GM19397 (cell line): Measurements from ENCODE around the gene CABP5.
"Not testable (repeated sequence)": the region's sequence is repeated elsewhere in the genome, so short reads cannot be mapped to it uniquely, and the experiment has no call there.

Experiments
- ATAC-seq: cut with Tn5 transposase; IDR thresholded peaks from one replicate; pipeline ENCODE4 v1.9.1; 2021; ENCODE audit warnings: mild to moderate bottlenecking, moderate library complexity; ENCODE audit not compliant: unreplicated experiment

The CABP5 gene

DNA sequence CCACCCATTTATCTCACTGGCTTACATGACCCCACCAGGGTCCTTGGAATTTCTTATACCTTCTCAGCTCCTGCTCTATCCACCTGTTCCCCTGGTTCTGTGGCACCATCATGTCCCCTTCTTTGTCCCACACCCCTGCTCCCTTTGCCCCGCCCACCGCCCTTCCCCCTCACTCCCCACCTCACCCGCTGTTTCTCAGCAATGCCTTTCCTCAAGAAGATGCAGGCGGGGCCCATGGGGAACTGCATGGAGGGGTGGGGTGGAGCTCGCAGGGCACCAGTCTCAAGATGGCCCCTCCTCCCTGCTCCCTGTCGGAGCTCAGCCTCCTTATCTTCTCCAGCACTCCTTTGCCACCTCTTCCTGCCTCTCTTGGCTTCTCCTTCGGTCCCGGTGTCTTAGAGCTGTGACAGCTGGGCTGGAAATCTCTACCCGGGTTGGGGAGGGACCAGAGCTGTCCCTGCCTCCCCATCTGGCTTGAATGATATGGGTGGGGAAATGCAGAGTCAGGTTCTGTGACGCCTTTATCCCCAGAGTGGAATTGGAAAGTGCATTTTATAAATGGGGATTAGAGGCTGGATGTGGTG is at the start of gene CABP5:
Gene CABP5, minus strand, starts transcription at position 405 of the 584 bp plus-strand sequence. Its CDS starts 157 bp downstream, at position 248.
- ATAC-seq: no peak

DNA sequence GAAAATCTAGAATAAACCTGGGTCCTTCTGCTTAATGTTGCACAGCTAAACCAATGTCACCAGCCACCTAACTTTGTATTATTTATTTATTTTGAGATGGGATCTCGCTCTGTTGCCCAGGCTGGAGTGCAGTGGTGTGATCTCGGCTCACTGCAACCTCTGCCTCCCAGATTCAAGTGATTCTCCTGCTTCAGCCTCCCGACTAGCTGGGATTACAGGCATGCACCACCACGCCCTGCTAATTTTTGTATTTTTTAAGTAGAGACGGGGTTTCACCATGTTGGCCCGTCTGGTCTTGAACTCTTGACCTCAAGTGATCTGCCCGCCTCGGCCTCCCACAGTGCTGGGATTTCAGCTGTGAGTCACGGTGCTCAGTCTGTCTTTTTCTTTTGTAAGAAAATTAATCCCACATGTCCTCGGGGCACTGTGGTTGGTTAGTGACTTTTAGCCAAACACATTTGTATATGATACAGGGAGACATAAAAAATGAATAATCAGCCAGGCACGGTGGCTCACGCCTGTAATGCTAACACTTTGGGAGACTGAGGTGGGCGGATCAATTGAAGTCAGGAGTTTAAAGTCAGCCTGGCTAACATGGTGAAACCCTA is 47.3 kb upstream of the CABP5 start:
- ATAC-seq: not testable (repeated sequence)

DNA sequence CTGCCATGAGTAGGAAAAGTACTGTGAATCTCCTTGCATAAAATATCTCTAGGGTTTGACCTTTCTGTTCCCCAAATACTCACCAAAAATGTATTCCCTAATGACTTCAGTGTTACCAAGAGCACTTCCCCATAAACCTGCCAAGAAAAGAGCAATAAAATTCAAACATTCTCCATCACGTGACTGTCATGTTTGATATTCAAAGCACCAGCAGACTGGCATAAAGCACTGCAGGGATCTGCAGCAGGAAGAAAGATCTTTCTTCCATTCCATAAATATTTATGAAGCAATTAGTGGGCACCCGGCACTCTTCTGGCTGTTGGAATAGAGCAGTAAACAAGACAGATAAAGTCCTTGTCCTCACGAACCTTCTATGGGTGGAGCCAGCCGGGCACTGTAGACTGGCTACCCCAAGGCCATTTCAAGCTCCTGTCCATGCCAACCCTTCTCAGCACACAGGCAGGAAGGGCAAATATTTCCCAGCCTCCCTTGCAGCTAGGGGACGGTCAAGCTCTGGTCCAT is 46.5 kb upstream of the CABP5 start:
- ATAC-seq: no peak

DNA sequence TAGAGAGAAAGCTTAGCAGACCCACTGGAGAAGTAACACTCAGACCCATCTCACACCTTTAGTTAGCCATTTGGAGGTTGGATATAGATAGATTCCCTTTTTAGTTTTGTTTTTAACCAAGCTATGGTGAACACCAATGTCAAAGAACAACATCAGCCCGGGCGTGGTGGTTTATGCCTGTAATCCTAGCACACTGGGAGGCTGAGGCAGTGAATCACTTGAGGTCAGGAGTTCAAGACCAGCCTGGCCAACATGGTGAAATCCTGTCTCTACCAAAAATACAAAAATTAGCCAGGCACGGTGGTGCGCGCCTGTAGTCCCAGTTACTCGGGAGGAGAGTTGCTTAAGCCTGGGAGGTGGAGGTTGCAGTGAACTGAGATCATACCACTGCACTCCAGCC is 45.1 kb upstream of the CABP5 start:
- ATAC-seq: not testable (repeated sequence)

DNA sequence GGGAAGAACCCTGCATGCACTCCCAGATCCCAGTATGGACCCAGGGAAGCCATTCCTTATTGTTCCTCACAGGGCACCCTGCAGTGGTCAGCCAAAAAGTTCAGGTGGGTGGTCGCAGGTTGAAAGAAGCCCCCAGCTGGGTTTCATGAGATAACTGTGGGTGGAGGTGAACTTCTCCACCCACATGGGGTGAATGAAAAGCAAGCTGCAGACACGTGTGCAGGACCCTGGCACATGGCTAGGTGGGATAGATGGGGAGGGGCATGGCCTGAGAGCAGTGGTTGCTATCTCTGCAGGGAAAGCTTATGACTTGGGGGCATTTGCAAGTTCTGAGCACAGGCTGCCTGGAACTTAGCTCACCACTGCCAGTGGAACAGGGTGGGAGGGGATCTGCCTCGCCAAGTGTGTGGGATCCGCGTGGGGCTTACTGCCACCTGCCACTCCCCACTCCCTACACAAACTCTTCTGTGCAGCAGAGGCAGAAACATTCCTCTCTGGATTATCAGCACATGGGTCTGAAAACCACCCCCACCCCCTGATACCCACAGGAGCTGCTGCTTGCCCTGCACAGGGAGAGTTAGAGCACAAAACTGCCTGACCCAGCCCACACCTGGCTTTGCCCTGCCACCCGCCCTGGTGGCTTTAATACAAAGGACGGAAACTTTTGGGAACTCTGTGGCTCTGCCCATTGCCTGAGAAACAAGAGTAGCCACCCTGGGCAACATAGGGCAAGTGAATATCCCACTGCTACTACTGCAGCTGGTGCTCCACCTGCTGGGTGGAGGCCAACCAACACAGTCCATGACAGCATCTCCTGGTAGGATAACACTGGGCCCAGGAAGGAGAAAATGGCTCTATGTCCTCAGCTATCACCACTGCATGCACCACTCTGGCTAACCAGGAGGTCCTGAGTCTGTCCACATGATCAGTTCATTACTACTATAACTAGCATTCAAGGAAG is 42.3 kb upstream of the CABP5 start:
- no peak for ATAC-seq

DNA sequence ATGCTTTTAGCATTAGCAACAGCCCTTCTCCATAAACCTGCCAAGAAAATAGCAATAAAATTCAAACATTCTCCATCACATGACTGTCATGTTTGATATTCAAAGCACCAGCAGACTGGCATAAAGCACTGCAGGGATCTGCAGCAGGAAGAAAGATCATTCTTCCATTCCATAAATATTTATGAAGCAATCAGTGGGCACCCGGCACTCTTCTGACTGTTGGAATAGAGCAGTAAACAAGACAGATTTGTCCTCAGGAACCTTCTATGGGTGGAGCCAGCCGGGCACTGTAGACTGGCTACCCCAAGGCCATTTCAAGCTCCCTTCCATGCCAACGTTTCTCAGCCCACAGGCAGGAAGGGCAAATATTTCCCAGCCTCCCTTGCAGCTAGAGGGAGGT is 41.2 kb upstream of the CABP5 start:
- ATAC-seq: no peak

DNA sequence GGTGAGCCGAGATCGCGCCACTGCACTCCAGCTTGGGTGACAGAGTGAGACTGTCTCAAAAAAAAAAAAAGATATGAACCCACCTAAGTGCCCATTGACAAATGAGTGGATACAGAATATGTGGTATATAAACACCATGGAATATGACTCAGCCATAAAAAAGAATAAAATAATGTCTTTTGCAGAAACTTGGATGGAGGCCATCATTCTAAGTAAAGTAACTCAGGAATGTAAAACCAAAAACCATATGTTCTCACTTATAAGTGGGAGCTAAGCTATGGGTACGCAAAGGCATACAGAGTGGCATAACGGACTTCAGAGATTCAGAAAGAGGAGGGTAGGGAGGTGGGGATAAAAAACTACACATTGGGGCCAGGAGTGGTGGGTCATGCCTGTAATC is 37.2 kb upstream of the CABP5 start:
- no peak for ATAC-seq

DNA sequence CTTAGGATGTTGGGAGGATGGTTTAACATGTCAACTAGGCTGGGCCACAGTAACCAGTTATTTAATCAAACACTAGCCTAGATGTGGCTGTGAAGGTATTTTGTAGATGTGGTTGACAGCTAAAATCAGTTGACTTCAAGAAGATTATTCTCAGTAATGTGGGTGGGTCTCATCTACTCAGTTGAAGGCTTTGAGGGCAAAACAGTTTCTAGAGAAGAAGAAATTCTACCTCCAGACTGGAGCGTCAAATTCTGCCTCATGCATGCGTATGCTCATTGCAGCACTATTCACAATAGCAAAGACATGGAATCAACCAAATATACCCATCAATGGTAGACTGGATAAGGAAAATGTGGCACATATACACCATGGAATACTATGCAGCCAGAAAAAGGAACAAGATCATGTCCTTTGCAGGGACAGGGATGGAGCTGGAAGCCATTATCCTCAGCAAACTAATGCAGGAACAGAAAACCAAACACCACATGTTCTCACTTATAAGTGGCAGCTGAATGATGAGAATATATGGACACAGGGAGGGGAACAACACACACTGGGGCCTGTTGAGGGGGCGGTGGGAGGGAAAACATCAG is 26.4 kb upstream of the CABP5 start:
- ATAC-seq: not testable (repeated sequence)

DNA sequence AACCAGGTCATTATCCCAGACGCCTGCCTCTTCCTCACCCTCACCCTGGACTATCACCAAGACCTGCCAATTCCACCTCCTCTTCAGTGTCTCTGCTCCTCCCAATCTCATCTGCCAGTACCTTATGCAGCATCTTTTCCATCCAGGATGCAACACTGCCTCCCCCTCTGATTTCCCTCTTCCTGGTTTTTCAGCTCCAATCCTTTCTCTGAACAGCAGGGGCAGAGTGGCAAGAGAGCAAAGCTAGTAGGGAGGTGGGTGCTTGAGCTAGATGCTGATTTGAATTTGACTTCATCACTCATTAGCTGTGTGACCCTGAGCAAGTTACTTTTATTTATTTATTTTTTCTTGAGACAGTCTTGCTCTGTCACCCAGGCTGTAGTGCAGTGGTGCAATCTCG is 25.6 kb upstream of the CABP5 start:
- ATAC-seq: no peak

DNA sequence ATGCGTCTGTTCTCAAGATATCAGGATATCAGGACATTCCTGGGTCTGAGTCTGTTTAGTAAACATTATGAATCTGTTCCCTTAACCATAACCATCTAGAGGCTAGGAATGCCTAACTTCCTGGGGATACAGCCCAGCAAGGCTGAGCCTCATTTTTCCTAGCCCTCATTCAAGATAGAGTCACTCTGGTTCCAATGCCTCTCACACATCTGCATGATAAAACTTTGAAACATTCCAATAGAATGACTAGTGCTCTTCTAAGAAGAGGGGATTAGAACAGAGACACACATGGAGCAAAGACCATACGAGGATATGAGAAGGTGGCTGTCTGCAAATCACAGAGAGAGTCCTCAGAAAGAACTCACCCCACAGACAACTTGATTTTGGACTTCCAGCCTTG is 20.6 kb upstream of the CABP5 start:
- ATAC-seq: no peak

DNA sequence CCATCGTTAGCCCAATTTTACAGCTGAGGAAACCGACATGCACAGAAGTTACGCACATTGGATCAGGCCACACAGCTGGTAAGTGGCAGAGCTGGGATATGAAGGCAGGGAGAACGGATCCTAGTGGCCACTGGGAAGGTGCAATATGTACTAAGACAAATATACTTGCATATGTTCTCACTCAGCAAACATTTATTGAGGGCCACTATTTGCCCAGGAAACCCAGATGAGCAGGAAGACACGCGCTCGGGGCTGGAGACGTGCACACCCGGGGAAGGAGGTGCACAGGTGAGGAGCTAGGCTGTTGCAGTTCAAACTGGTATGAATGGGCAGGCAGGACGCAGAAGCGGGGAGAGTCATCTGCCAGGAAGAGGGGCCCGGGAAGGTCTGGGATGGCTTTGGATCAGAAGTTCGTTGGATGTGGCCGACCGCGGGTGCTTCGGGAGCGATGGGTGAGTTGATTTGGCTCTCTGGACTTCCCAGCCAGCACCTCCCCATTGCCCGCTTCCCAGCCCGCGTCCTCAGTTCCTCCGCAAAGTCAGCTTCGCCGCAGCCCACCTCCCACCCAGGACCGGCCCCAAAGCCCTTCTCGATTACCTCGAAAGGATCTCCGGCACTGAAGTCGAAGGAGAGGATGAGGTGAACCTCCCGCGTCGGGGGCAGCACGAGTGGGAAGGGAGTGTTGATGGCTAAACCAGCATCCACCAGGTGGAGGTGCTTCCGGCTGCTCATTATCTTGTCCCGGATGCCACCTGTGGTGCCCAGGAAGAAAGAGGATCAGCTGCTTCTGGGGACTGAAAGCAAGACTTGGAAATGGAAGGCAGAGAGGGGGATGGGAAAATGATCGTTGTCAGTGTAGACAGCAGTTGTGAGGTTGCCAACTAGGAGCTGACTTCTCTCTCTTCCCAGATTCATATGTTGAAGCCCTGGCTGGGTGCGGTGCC is 17.8 kb upstream of the CABP5 start:
- no peak for ATAC-seq

DNA sequence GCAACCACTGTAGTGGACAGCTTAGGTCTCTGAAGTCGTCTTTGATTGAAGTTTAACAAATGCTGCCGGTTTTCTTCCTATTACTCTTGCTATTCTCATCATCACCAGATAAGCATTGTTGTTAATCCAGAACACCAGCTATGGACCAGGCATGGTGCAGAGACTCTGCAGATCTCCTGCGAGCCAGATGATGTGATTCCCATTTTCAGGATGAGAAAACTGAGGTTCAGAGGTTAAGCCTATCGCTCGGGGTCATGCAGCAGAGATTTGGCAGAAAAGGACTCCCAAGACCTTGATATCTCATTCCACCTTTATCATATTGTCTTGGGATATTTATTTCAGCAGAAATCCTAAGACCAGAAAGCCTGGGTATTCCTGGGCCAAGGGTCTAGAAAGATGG is 16.5 kb upstream of the CABP5 start:
- no peak for ATAC-seq

DNA sequence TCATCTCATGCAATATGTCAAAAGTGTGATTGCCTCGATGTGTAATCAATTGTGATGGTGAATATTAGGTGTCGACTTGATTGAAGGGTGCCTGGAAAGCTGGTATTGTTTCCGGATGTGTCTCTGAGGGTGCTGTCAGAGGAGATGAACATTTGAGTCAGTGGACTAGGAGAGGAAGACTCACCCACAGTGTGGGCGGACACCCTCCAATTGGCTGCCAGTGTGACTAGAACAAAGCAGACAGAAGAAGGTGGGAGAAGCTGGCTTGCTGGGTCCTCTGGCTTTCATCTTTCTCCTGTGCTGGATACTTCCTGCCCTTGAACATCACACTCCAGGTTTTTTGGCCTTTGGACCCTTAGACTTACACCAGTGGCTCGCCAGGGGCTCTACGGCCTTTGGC is 15.5 kb upstream of the CABP5 start:
- ATAC-seq: no peak

DNA sequence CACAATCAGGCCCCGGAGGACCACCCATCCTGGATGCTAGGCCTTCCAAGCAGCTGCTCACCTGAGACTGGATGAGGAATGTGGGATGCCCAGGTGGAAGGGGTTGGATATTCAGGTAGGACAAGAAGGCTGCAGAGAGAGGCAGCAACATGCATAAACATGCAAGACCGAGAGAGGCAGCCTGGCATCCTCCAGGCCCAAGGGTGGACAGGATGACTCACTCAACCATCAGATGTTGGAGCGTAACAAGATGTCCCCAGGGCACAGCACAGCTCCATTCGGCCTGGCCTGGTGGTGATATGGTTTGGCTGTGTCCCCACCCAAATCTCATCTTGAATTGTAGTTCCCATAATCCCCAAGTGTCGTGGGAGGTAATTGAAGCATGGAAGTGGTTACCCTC is 10.0 kb upstream of the CABP5 start:
- no peak for ATAC-seq

DNA sequence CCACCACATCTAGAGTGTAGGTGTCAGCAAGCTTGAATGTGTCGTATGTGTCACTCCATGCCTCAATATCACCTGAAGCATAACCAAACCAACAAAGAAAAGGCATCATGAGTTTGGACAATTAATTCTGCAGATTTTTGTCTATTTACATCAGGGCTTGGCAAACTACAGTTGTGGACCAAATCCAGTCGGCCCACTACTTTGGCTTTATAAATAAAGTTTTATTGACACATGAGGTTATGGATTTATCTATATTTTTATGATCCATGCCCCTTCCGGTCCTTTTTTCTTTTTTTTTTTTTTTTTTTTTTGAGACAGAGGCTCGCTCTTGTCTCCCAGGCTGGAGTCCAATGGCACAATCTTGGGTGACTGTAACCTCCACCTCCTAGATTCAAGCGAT is 9.2 kb upstream of the CABP5 start:
- no peak for ATAC-seq

DNA sequence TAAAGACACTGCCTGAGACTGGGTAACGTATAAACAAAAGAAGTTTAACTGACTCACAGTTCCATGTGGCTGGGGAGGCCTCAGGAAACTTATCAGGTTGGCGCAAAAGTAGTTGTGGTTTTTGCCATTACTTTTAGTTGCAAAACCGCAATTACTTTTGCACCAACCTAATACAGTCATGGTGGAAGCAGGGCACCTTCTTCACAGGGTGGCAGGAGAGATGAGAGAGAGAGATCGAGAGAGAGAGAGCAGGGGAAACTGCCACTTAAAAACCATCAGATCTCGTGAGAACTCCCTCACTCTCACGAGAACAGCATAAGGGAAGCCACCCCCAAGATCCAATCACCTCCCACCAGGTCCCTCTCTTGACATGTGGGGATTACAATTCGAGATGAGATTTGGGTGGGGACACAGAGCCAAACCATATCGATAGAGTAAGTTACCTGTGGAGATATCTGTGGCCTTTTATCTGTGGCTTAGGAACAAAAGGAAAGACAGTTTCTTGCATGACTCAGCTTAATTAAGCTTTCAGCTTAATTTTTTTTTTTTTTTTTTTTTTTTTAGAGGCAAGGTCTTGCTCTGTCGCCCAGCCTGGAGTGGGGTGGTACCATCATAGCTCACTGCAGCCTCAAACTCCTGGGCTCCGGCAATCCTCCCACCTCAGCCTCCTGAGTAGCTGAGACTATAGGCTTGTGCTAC is 7.6 kb upstream of the CABP5 start:
- no peak for ATAC-seq

DNA sequence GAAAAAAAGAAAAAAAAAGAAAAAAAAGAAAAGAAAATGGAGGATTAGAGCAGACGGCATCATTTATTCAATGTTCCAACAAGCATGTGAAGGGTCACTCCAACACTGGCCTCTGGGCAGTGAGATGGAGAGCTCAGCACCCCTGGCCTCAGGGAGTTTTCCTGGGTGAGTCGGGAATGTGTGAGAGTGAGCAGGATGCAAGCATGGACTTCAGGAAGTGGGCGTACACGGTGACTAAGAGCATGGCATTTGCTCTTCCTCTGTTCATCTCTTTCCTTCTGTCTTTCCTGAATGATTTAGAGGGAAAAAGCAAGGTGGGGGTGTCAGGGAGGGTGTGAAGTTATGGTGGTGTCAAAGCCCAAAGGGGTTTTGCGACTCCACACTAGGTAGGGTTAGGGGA is 682 bp upstream of the CABP5 start:
- no peak for ATAC-seq

DNA sequence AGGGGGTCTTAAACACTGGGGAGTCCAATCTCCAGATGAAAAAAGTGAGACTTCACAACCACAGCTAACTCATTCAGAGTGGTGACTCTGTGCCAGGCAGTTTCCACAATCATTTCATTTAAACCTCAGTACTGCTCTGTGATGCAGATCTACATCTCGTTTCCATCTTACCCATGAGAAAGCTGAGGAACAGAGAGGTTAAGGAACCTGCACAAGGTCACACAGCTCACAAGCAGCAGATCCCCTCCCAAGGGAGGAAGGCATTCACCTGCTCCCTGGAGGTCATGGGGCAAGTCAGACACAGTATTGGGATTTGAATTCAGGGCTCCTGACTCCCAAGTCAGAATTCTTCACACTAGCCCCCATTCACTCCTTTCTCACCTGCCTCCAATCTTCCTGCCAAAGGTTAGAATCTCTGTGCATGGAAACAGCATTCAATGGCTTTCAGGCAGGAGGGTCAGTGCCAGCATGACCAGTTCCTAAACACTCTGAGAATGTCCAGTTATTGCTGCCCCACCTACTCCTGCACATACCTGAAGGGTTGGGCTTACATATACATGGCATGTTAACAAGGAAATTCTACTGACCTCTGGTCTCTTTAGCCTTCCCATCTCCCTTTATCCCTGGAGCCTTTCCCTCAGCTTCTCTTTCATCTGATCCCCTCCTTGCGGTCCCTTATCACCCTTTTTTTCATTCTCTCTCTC is 1.9 kb downstream of the CABP5 start:
- ATAC-seq: no peak

DNA sequence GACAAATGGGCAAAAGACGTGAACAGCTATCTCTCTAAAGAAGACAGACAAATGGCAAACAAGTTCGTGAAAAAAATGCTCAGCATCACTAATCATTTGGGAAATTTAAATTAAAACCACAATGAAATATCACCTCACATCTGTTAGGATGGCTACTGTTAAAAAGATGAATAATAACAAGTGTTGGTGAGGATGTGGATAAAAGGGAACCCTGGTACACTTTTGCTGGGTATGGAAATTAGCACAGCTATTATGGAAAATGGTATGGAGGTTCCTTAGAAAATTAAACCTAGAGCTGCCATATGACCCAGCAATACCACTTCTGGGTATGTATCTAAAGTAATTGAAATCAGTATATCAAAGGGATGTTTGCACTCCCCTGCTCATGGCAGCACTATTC is 7.1 kb downstream of the CABP5 start:
- ATAC-seq: no peak
